Measurements from ENCODE around the gene STK38. TPM values are rescaled to one million over a fixed set of nuclear protein-coding genes. Genes with fewer than 3 reads are reported as not detected.

STK38 gene
- total RNA-seq, 2 experiments from 2014 or later, result 47.0 to 48.4 TPM

DNA sequence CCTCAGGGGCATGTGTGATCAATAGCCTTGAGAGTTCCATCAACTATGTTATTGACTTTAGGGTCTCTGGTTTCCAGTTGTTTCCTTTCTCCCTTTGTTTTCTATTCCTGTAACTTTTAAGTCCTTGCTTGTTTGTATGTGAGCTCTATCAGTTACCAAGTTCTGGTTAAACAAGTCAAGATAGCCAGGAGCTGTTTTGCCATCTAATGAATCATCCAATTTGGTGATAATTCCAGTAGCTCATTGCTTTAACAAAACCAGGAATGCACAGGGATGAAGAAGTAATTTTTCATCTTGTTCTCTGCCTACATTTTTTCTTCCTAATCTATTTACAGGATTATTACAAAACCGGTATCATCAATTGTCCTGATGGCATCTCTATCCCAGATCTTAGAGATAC lies 68.0 kb downstream of the STK38 start:
- CTCF ChIA-PET, result interaction anchor here (0.7 kb wide), 1 partner anchor 18 kb away, joined by 3 read pairs; no protein-coding TSS in a partner anchor
- H3K27me3 Mint-ChIP-seq, result no peaks in the 10 kb centered on the region
- Histone ChIP-seq H3K4me1 (ENCODE audit: insufficient read depth, low read length) (no peaks in the 10 kb centered on the region), H3K36me3 (ENCODE audit: insufficient read depth, low read length) (peaks cover 48% of the 10 kb centered on the region), H3K27me3 (ENCODE audit: control insufficient read depth in 1 of 2, insufficient read depth in 2 of 2, low read length in 2 of 2) (no peaks in the 10 kb centered on the region), H3K9me3 (ENCODE audit: control insufficient read depth in 1 of 2, insufficient read depth in 1 of 2, low read length in 2 of 2) (no peaks in the 10 kb centered on the region), H3K4me3 (ENCODE audit: low read length) (no peak overlapping the region), H3K27ac (ENCODE audit: low read depth in 1 of 2, low read length in 2 of 2) (no peak overlapping the region)
- H3K9me3 Mint-ChIP-seq, result no peaks in the 10 kb centered on the region
- H3K36me3 Mint-ChIP-seq (ENCODE audit: low read depth), result peaks cover 73% of the 10 kb centered on the region
- DNase-seq (no peak), ATAC-seq (ENCODE audit: poor library complexity) (no peak)
- no peak overlapping the region for H3K4me3 Mint-ChIP-seq
- H3K27ac Mint-ChIP-seq, result peak overlapping the region; percentile 29
- intact Hi-C loops (cut with DNase I, micrococcal nuclease), result no loop called here
- POLR2A ChIA-PET, result interaction anchor here (1.2 to 1.6 kb wide), 4 partner anchors 16 to 116 kb away, joined by 3 to 5 read pairs (median 3); no protein-coding TSS in a partner anchor
- peaks cover 18% of the 10 kb centered on the region for H3K4me1 Mint-ChIP-seq (ENCODE audit: low read depth)
- TF ChIP-seq, protein P1, sequence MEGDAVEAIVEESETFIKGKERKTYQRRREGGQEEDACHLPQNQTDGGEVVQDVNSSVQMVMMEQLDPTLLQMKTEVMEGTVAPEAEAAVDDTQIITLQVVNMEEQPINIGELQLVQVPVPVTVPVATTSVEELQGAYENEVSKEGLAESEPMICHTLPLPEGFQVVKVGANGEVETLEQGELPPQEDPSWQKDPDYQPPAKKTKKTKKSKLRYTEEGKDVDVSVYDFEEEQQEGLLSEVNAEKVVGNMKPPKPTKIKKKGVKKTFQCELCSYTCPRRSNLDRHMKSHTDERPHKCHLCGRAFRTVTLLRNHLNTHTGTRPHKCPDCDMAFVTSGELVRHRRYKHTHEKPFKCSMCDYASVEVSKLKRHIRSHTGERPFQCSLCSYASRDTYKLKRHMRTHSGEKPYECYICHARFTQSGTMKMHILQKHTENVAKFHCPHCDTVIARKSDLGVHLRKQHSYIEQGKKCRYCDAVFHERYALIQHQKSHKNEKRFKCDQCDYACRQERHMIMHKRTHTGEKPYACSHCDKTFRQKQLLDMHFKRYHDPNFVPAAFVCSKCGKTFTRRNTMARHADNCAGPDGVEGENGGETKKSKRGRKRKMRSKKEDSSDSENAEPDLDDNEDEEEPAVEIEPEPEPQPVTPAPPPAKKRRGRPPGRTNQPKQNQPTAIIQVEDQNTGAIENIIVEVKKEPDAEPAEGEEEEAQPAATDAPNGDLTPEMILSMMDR (IDR thresholded peaks at IDR 0.05), result no peak

GRCh38 chr6:36478051-36478526 lies 69.2 kb downstream of the STK38 start:
- H3K36me3 ChIP-seq (ENCODE audit: insufficient read depth, low read length), result peaks cover 44% of the 10 kb centered on the region
- no peaks in the 10 kb centered on the region for H3K9me3 Mint-ChIP-seq
- peaks cover 68% of the 10 kb centered on the region for H3K36me3 Mint-ChIP-seq (ENCODE audit: low read depth)
- ATAC-seq (ENCODE audit: poor library complexity) (no peak), DNase-seq (no peak)
- H3K27me3 Mint-ChIP-seq, result no peaks in the 10 kb centered on the region
- no peak overlapping the region for H3K4me3 ChIP-seq (ENCODE audit: low read length)
- no peaks in the 10 kb centered on the region for H3K4me1 ChIP-seq (ENCODE audit: insufficient read depth, low read length)
- H3K4me3 Mint-ChIP-seq, result no peak overlapping the region
- CTCF ChIA-PET, result no interaction called here
- POLR2A ChIA-PET, result interaction anchor here (0.9 to 2.4 kb wide), 5 partner anchors 10 to 117 kb away, joined by 3 to 12 read pairs (median 3); no protein-coding TSS in a partner anchor
- peaks cover 18% of the 10 kb centered on the region for H3K4me1 Mint-ChIP-seq (ENCODE audit: low read depth)
- TF ChIP-seq, protein P1 (IDR thresholded peaks at IDR 0.05), result no peak
- intact Hi-C loops (cut with DNase I, micrococcal nuclease), result no loop called here
- no peak overlapping the region for H3K27ac ChIP-seq (ENCODE audit: low read depth in 1 of 2, low read length in 2 of 2)
- no peaks in the 10 kb centered on the region for H3K27me3 ChIP-seq (ENCODE audit: control insufficient read depth in 1 of 2, insufficient read depth in 2 of 2, low read length in 2 of 2)
- no peak overlapping the region for H3K27ac Mint-ChIP-seq
- no peaks in the 10 kb centered on the region for H3K9me3 ChIP-seq (ENCODE audit: control insufficient read depth in 1 of 2, insufficient read depth in 1 of 2, low read length in 2 of 2)

DNA sequence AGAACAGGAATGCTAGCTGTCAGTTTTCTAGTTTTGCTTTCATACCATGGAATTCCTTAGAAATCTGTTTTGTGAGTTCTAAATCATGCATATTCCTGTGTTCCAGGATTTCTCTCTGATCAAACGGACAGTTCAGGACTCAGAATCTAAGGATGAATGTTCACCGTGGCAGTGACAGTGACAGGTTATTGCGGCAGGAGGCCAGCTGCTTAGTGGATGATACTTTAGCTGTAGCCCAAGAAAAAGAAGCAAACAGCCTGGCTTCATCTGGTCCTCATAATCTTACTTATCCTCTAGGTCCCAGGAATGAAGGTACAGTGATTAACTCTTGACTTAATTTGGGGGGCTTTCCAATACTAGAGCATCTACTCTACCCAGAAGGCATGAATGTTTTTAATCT lies 77.3 kb downstream of the STK38 start:
- DNase-seq (no peak), ATAC-seq (ENCODE audit: poor library complexity) (no peak)
- Mint-ChIP-seq H3K27me3 (no peaks in the 10 kb centered on the region), H3K27ac (peak overlapping the region; percentile 25), H3K4me1 (ENCODE audit: low read depth) (peaks cover 13% of the 10 kb centered on the region), H3K36me3 (ENCODE audit: low read depth) (peaks cover 54% of the 10 kb centered on the region), H3K9me3 (no peaks in the 10 kb centered on the region), H3K4me3 (no peak overlapping the region)
- POLR2A ChIA-PET, result interaction anchor here (0.6 to 1.2 kb wide), 2 partner anchors 10 to 69 kb away, joined by 3 read pairs; no protein-coding TSS in a partner anchor
- Histone ChIP-seq H3K4me1 (ENCODE audit: insufficient read depth, low read length) (no peaks in the 10 kb centered on the region), H3K27me3 (ENCODE audit: control insufficient read depth in 1 of 2, insufficient read depth in 2 of 2, low read length in 2 of 2) (no peaks in the 10 kb centered on the region), H3K36me3 (ENCODE audit: insufficient read depth, low read length) (peaks cover 33% of the 10 kb centered on the region), H3K4me3 (ENCODE audit: low read length) (no peak overlapping the region), H3K27ac (ENCODE audit: low read depth in 1 of 2, low read length in 2 of 2) (no peak overlapping the region), H3K9me3 (ENCODE audit: control insufficient read depth in 1 of 2, insufficient read depth in 1 of 2, low read length in 2 of 2) (peaks cover 0 to 6% of the 10 kb centered on the region in 2 experiments)
- intact Hi-C loops (cut with DNase I, micrococcal nuclease), result no loop called here
- TF ChIP-seq, protein P1 (IDR thresholded peaks at IDR 0.05), result no peak
- CTCF ChIA-PET, result interaction anchor here (0.6 kb wide), 1 partner anchor 17 kb away, joined by 3 read pairs; no protein-coding TSS in a partner anchor

All from CD4-positive, alpha-beta T cell (primary cell).